ENCODE measurements around the gene SLC2A10.

DNA sequence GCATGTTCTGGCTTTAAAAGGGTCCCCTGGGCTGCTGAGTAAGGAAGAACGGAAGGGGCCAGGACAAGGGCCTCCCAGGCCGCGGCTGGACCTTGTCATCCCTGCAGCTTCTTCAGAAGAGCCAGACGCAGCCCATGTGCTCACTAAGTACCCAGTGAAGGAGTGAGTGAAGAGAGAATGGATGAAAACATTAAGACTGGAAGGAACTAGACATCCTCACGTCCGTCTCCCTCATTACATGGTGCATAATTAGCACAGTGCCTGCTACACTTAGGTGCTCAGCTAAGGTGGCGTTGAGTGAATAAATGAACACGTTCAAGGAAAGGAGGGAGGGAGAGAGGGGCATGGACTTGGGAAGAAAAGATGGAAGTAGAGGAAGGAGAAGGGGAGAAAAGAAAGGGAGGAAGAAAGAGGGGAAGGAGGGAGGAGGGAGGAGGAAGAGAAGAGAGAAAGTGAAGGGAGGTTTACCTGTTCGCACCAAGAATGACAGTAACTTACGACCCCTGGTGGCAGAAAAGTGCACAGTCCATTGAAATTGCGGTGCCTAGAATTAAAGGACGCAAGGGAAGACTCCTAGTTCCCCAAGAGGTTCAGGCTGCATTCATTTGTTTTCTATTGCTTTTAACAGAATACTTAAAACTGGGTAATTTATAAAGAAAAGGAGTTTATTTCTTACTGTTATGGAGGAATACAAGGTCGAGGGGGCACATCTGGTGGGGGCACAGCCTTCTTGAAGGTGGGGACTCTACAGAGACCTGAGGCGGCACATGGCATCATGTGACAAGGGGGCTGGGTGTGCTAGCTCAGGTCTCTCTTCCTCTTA is 28.2 kb upstream of the SLC2A10 start:
- TF ChIP-seq, protein P1, sequence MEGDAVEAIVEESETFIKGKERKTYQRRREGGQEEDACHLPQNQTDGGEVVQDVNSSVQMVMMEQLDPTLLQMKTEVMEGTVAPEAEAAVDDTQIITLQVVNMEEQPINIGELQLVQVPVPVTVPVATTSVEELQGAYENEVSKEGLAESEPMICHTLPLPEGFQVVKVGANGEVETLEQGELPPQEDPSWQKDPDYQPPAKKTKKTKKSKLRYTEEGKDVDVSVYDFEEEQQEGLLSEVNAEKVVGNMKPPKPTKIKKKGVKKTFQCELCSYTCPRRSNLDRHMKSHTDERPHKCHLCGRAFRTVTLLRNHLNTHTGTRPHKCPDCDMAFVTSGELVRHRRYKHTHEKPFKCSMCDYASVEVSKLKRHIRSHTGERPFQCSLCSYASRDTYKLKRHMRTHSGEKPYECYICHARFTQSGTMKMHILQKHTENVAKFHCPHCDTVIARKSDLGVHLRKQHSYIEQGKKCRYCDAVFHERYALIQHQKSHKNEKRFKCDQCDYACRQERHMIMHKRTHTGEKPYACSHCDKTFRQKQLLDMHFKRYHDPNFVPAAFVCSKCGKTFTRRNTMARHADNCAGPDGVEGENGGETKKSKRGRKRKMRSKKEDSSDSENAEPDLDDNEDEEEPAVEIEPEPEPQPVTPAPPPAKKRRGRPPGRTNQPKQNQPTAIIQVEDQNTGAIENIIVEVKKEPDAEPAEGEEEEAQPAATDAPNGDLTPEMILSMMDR (IDR thresholded peaks at IDR 0.05): peak; percentile 89
- TF ChIP-seq POLR2AphosphoS5 (IDR thresholded peaks at IDR 0.05; ENCODE audit: low read depth, low read length): no peak
- TF ChIP-seq SIN3A (IDR thresholded peaks at IDR 0.05; ENCODE audit: borderline replicate concordance, insufficient read depth, low read depth, low read length): no peak

Measured in Panc1 (cell line).